HG03039 (cell line): ENCODE data around the gene CYP2C19.
"Not testable (repeated sequence)": the region's sequence is repeated elsewhere in the genome, so short reads cannot be mapped to it uniquely, and the experiment has no call there.

ENCODE experiments used
- ATAC-seq: cut with Tn5 transposase; IDR thresholded peaks from one replicate; pipeline ENCODE4 v1.9.1; 2021; ENCODE audit warnings: mild to moderate bottlenecking, moderate library complexity; ENCODE audit not compliant: unreplicated experiment

The CYP2C19 gene

GRCh38 chr10:94878649-94879048 lies 116.2 kb downstream of the CYP2C19 start:
- ATAC-seq: no peak

DNA sequence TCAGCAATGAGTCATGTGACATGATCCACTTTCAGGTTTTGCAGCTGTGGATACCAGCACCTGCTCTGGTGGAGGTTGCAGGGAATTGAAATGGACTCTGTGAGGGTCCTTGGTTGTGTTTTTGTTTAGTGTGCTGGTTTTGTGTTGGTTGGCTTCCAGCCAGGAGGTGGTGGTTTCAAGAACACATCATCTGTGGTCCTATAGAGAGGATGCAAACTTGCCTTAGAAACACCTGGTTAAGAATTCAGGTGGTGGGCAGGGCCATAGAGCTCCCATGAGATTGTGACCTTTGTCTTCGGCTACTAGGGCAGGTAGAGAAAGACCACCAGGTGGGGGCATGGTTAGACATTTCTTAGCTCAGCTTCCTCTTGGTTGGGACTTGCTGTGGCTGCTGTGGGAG lies 116.7 kb downstream of the CYP2C19 start:
- ATAC-seq: no peak

DNA sequence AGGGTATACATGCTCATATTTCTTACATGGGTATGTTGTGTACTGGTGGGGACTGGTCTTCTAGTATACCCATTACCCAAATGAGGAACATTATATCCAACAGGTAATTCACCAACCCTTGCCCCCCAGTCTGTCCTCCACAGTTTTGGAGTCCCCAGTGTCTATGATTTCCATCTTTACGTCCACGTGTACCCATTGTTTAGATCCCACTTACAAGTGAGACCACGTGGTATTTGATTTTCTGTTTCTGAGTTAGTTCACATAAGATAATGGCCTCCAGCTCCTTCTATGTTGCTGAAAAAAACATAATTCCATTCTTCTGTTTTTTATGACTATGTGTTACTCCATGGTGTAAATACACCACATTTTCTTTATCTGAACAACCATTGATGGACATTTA lies 126.6 kb downstream of the CYP2C19 start:
- no peak for ATAC-seq

- ATAC-seq: no peak
These were observed 128.0 kb downstream of the CYP2C19 start for GRCh38 chr10:94890264-94891022.

DNA sequence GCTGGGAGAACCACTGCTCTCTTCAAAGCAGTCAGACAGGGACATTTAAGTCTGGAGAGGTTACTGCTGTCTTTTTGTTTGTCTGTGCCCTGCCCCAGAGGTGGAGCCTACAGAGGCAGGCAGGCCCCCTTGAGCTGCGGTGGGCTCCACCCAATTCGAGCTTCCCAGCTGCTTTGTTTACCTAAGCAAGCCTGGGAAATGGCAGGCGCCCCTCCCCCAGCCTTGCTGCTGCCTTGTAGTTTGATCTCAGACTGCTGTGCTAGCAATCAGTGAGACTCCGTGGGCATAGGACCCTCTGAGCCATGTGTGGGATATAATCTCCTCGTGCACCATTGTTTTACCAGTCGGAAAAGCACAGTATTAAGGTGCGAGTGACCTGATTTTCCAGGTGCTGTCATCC lies 135.9 kb downstream of the CYP2C19 start:
- not testable (repeated sequence) for ATAC-seq

GRCh38 chr10:94902080-94902479 lies 139.6 kb downstream of the CYP2C19 start:
- no peak for ATAC-seq

GRCh38 chr10:94902570-94902969 lies 140.1 kb downstream of the CYP2C19 start:
- ATAC-seq: no peak
